H54 (cell line): ENCODE results near the gene BNIP2.
"Not testable (repeated sequence)": the region's sequence is repeated elsewhere in the genome, so short reads cannot be mapped to it uniquely, and the experiment has no call there.

ENCODE experiments used
- DNase-seq: peaks from one replicate; pipeline ENCODE4 v3.0.0; 2011; ENCODE audit warnings: low spot score, mixed read lengths; ENCODE audit not compliant: insufficient read length
- FAIRE-seq: peaks from 3 replicates; lab custom pipeline; 2011; peaks lifted over from hg19 to GRCh38; lab: Jason Lieb, UNC
- POLR2A ChIP-seq: IDR thresholded peaks from 2 replicates; pipeline ENCODE4 v1.6.1; 2011; ENCODE audit warnings: low read depth, mild to moderate bottlenecking, low read length

BNIP2 gene

GRCh38 chr15:59676565-59676964 is 12.6 kb downstream of the BNIP2 start:
- no peak for FAIRE-seq
- no peak for TF ChIP-seq POLR2A
- DNase-seq, result no peak

- DNase-seq (no peak), FAIRE-seq (no peak)
These were observed 14.7 kb downstream of the BNIP2 start for GRCh38 chr15:59674361-59674877.

GRCh38 chr15:59668556-59668955 is 20.6 kb downstream of the BNIP2 start:
- FAIRE-seq, result no peak
- no peak for TF ChIP-seq POLR2A
- no peak for DNase-seq

More at GRCh38 chr15:59674361-59674877, 14.7 kb downstream of the BNIP2 start:
- TF ChIP-seq POLR2A, result no peak

GRCh38 chr15:59662260-59662659 is 26.9 kb downstream of the BNIP2 start:
- DNase-seq (no peak), FAIRE-seq (no peak)

GRCh38 chr15:59659366-59659765 is 29.8 kb downstream of the BNIP2 start:
- no peak for TF ChIP-seq POLR2A
- FAIRE-seq (no peak), DNase-seq (no peak)

More at GRCh38 chr15:59662260-59662659, 26.9 kb downstream of the BNIP2 start:
- no peak for TF ChIP-seq POLR2A

GRCh38 chr15:59657635-59658125 is 31.4 kb downstream of the BNIP2 start:
- DNase-seq, result no peak
- peak; percentile 72 for FAIRE-seq
- no peak for TF ChIP-seq POLR2A

- FAIRE-seq (no peak), DNase-seq (peak; percentile 74)
- TF ChIP-seq POLR2A, result peak; percentile 66
These were observed 32.1 kb downstream of the BNIP2 start, which contains the start of gene GTF2A2 for GRCh38 chr15:59656897-59657634. Gene GTF2A2, minus strand, starts transcription at chr15:59657515. Its CDS starts 5,238 bp downstream, at chr15:59652277.

- TF ChIP-seq POLR2A, result no peak
- FAIRE-seq, result no peak
- DNase-seq, result no peak
These were observed 35.1 kb downstream of the BNIP2 start for GRCh38 chr15:59654046-59654445.

GRCh38 chr15:59649603-59650002 is 39.5 kb downstream of the BNIP2 start:
- no peak for FAIRE-seq
- TF ChIP-seq POLR2A, result no peak

GRCh38 chr15:59647085-59647484 is 42.0 kb downstream of the BNIP2 start:
- DNase-seq (no peak), FAIRE-seq (no peak)
- TF ChIP-seq POLR2A, result no peak

More at GRCh38 chr15:59649603-59650002, 39.5 kb downstream of the BNIP2 start:
- no peak for DNase-seq

GRCh38 chr15:59646277-59646676 is 42.8 kb downstream of the BNIP2 start:
- no peak for FAIRE-seq
- TF ChIP-seq POLR2A, result no peak
- DNase-seq, result no peak

- not testable (repeated sequence) for DNase-seq, FAIRE-seq
These were observed 43.3 kb downstream of the BNIP2 start for GRCh38 chr15:59645812-59646211.

GRCh38 chr15:59644756-59645155 is 44.4 kb downstream of the BNIP2 start:
- DNase-seq, result no peak
- no peak for FAIRE-seq
- TF ChIP-seq POLR2A, result no peak

- DNase-seq (no peak), FAIRE-seq (no peak)
- TF ChIP-seq POLR2A, result no peak
These were observed 46.8 kb downstream of the BNIP2 start for GRCh38 chr15:59642351-59642750.

- not testable (repeated sequence) for FAIRE-seq, DNase-seq
These were observed 51.6 kb downstream of the BNIP2 start for GRCh38 chr15:59637507-59637906.
